DND-41 (cell line): ENCODE results near the gene HM13.

Source experiments
- ATAC-seq: fragments of 200-7000 bp; cut with Tn5 transposase; 3 replicates; pipeline ENCODE4 v1.9.1; 2021; ENCODE audit warnings: low read depth; ENCODE audit not compliant: insufficient read depth
- DNase-seq: peaks from one replicate; pipeline ENCODE4 v3.0.0-alpha.2; 2020
- H2AFZ ChIP-seq: 2 replicates; pipeline ENCODE4 v1.6.0; 2012; ENCODE audit warnings: low read depth, low read length
- H3K27ac ChIP-seq: 2 replicates; pipeline ENCODE4 v1.5.1; 2012; ENCODE audit warnings: low read length, inconsistent platforms
- H3K27me3 ChIP-seq: fragments of 200-600 bp; sonication (generic); 2 replicates; pipeline ENCODE4 v1.6.0; 2012; ENCODE audit warnings: low read length, mild to moderate bottlenecking, inconsistent platforms; ENCODE audit not compliant: insufficient read depth, poor library complexity
- H3K36me3 ChIP-seq: 2 replicates; pipeline ENCODE4 v1.5.1; 2012; ENCODE audit warnings: low read length, inconsistent platforms; ENCODE audit not compliant: insufficient read depth
- H3K4me1 ChIP-seq: 2 replicates; pipeline ENCODE4 v1.5.1; 2012; ENCODE audit warnings: mild to moderate bottlenecking, low read length; ENCODE audit not compliant: insufficient read depth
- H3K4me2 ChIP-seq: 2 replicates; pipeline ENCODE4 v1.6.0; 2012; ENCODE audit warnings: mild to moderate bottlenecking, moderate library complexity, low read length, inconsistent platforms; ENCODE audit not compliant: insufficient read depth
- H3K4me3 ChIP-seq, 2 experiments: fragments of 200-600 bp in 1 of 2; shearing (Covaris generic) in 1 of 2; 2 replicates each; pipeline ENCODE4 v1.5.1; 2012 to 2016; ENCODE audit warnings: inconsistent platforms in 2 of 2, low read length in 2 of 2, mild to moderate bottlenecking in 2 of 2, low read depth in 1 of 2, moderate library complexity in 1 of 2
- H3K79me2 ChIP-seq: 2 replicates; pipeline ENCODE4 v1.6.0; 2012; ENCODE audit warnings: low read length, inconsistent platforms; ENCODE audit not compliant: insufficient read depth
- H3K9ac ChIP-seq: 2 replicates; pipeline ENCODE4 v1.6.0; 2012; ENCODE audit warnings: low read depth, mild to moderate bottlenecking, inconsistent platforms, low read length, moderate library complexity
- H3K9me3 ChIP-seq: 2 replicates; pipeline ENCODE4 v1.5.1; 2012; ENCODE audit warnings: low read length, moderate library complexity, mild to moderate bottlenecking, inconsistent platforms; ENCODE audit not compliant: insufficient read depth, severe bottlenecking
- H4K20me1 ChIP-seq: 2 replicates; pipeline ENCODE4 v1.6.0; 2012; ENCODE audit warnings: low read length; ENCODE audit not compliant: insufficient read depth
- CTCF ChIP-seq: IDR thresholded peaks from 2 replicates; pipeline ENCODE4 v1.5.1; 2012; ENCODE audit warnings: borderline replicate concordance, low read length, moderate library complexity, mild to moderate bottlenecking; ENCODE audit not compliant: poor library complexity, severe bottlenecking; ENCODE audit errors: extremely low read depth
- EZH2 ChIP-seq: IDR thresholded peaks from 3 replicates; pipeline ENCODE4 v1.6.1; 2012; ENCODE audit warnings: borderline replicate concordance, low read depth, mild to moderate bottlenecking, moderate library complexity, low read length, inconsistent platforms; ENCODE audit not compliant: severe bottlenecking

The HM13 gene

GRCh38 chr20:31473331-31474096 is 40.7 kb upstream of the HM13 start:
- Histone ChIP-seq H3K27me3 (no peaks in the 10 kb centered on the region), H2AFZ (no peak overlapping the region), H3K9ac (no peak overlapping the region), H3K27ac (no peak overlapping the region), H3K79me2 (no peaks in the 10 kb centered on the region), H4K20me1 (no peaks in the 10 kb centered on the region), H3K36me3 (no peaks in the 10 kb centered on the region), H3K9me3 (peaks cover 2% of the 10 kb centered on the region), H3K4me1 (no peaks in the 10 kb centered on the region), H3K4me2 (no peak overlapping the region), H3K4me3 (no peak overlapping the region)
- TF ChIP-seq CTCF (no peak), EZH2 (no peak)
- ATAC-seq = no peak
- no peak for DNase-seq

- TF ChIP-seq CTCF = no peak
- TF ChIP-seq EZH2 = no peak
- Histone ChIP-seq H3K9ac (no peak overlapping the region), H3K4me2 (no peak overlapping the region), H3K27me3 (no peaks in the 10 kb centered on the region), H3K36me3 (no peaks in the 10 kb centered on the region), H3K4me1 (no peaks in the 10 kb centered on the region), H4K20me1 (no peaks in the 10 kb centered on the region), H3K4me3 (no peak overlapping the region), H3K9me3 (peaks cover 2% of the 10 kb centered on the region), H2AFZ (no peak overlapping the region), H3K27ac (no peak overlapping the region), H3K79me2 (no peaks in the 10 kb centered on the region)
- no peak for DNase-seq
- ATAC-seq = no peak
Observed at GRCh38 chr20:31474097-31474436, 40.2 kb upstream of the HM13 start.

DNA sequence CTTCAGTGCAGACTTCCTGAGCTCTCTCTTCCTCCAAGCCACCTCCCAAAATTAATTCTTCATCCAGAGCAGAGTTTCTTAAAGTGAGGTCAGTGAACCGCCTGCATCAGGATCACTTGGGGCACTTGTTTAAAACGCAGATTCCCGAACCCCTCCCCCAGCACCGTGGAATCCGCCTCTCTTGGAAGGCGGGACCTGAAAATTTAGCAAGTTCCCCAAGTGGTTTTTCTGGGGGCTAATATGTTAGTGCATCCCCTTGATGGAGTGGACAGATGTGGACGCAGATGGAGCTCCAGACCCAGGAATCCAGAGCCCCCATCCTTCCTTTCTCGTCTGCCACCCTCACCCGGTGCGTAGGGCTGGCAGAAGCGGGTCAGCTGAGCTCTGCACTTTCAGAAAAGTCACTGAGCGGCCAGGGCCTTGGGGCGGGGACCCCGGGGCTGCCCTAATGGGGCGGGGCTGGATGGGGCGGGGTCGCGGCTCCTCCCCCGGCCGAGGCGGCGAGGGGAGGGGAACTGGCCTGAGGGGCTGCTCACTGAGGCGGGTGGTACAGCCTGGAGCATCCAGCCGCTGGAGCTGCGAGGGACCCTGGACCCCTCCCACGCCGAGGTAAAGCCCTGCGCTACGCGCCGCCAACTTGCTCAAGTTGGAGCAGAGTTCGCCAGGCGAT is 39.3 kb upstream of the HM13 start, which contains the start of the genes DEFB124 and REM1:
DEFB124 (minus strand) TSS at position 370 of the 670 bp plus-strand sequence. CDS start 2,114 bp downstream, outside the sequence.
REM1 (plus strand) TSS at position 531 of the 670 bp plus-strand sequence. CDS start 1,158 bp downstream, outside the sequence.
- H3K4me1 ChIP-seq = no peaks in the 10 kb centered on the region
- H2AFZ ChIP-seq = no peak within 1 kb of the TSS
- no peak for DNase-seq
- H3K36me3 ChIP-seq = no peaks in the 10 kb centered on the region
- TF ChIP-seq CTCF (no peak), EZH2 (no peak)
- H3K9ac ChIP-seq = no peak within 1 kb of the TSS
- no peaks in the 10 kb centered on the region for H3K79me2 ChIP-seq
- ATAC-seq = no peak
- no peak within 1 kb of the TSS for H3K4me3 ChIP-seq
- no peak within 1 kb of the TSS for H3K27ac ChIP-seq
- peaks cover 2% of the 10 kb centered on the region for H3K9me3 ChIP-seq
- H3K27me3 ChIP-seq = no peaks in the 10 kb centered on the region
- no peaks in the 10 kb centered on the region for H4K20me1 ChIP-seq
- H3K4me2 ChIP-seq = no peak within 1 kb of the TSS
